ENCODE data around the gene PDE4DIP.
"Not testable (repeated sequence)": the region's sequence is repeated elsewhere in the genome, so short reads cannot be mapped to it uniquely, and the experiment has no call there.

DNA sequence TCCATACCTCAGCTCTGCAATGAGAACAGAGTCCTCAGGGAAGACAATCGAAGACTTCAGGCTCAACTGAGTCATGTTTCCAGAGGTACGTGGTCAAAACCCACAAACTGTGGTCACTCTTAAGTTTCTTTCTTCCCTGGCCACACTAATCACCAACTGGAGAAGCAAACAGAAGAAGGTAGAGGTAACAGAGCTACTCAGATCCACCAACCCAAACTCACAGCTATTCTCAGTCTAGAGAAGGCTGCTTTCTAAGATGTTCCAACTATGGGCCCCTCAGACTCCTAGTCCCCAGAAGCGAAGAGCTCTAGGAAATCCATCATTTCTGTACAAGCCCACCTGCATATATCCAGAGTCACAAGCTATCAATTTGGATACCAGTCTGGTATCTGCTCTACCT lies 174.3 kb downstream of the PDE4DIP start:
- TF ChIP-seq, protein P1, sequence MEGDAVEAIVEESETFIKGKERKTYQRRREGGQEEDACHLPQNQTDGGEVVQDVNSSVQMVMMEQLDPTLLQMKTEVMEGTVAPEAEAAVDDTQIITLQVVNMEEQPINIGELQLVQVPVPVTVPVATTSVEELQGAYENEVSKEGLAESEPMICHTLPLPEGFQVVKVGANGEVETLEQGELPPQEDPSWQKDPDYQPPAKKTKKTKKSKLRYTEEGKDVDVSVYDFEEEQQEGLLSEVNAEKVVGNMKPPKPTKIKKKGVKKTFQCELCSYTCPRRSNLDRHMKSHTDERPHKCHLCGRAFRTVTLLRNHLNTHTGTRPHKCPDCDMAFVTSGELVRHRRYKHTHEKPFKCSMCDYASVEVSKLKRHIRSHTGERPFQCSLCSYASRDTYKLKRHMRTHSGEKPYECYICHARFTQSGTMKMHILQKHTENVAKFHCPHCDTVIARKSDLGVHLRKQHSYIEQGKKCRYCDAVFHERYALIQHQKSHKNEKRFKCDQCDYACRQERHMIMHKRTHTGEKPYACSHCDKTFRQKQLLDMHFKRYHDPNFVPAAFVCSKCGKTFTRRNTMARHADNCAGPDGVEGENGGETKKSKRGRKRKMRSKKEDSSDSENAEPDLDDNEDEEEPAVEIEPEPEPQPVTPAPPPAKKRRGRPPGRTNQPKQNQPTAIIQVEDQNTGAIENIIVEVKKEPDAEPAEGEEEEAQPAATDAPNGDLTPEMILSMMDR (IDR thresholded peaks at IDR 0.05; ENCODE audit: low read length), result not testable (repeated sequence)
- not testable (repeated sequence) for TF ChIP-seq EZH2 (IDR thresholded peaks at IDR 0.05; ENCODE audit: borderline replicate concordance, low read length)

Measured in OCI-LY1 (cell line).